ENCODE results near the gene ANKMY1. TPM values are rescaled to one million over a fixed set of nuclear protein-coding genes. Genes with fewer than 3 reads are reported as not detected.

The ANKMY1 gene
- total and polyA plus RNA-seq, 8 donors, result 6.9 to 20.1 (median 10.7) TPM

DNA sequence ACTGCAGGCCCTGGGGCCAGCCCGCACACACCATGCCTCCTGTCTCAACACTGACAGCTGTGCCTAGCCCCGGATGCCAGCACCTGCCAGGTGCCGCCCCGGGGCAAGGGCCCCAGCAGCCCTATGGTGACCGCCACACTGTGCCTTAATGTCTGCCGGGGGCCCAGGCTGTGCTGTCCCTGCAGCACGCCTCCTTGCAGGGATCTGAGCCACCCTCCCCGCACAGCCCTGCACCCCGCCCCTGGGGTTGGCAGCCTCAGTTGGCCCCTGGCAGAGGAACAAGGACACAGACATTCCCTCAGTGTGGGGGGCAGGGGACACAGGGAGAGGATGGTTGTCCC, 20.3 kb upstream of the ANKMY1 start:
- DNase-seq, result peak in 2 of 6 donors; percentile 36 to 70
- peaks cover 7 to 14% (median 8%) of the 10 kb centered on the region in 3 donors for H3K4me1 ChIP-seq
- peaks cover 0 to 30% (median 16%) of the 10 kb centered on the region in 3 donors for H3K36me3 ChIP-seq
- intact Hi-C loops (cut with DNase I), result no loop called here
- no peaks in the 10 kb centered on the region for H3K9me3 ChIP-seq
- H3K4me3 ChIP-seq, result no peak overlapping the region
- TF ChIP-seq, protein P1, sequence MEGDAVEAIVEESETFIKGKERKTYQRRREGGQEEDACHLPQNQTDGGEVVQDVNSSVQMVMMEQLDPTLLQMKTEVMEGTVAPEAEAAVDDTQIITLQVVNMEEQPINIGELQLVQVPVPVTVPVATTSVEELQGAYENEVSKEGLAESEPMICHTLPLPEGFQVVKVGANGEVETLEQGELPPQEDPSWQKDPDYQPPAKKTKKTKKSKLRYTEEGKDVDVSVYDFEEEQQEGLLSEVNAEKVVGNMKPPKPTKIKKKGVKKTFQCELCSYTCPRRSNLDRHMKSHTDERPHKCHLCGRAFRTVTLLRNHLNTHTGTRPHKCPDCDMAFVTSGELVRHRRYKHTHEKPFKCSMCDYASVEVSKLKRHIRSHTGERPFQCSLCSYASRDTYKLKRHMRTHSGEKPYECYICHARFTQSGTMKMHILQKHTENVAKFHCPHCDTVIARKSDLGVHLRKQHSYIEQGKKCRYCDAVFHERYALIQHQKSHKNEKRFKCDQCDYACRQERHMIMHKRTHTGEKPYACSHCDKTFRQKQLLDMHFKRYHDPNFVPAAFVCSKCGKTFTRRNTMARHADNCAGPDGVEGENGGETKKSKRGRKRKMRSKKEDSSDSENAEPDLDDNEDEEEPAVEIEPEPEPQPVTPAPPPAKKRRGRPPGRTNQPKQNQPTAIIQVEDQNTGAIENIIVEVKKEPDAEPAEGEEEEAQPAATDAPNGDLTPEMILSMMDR (IDR thresholded peaks at IDR 0.05), result no peak
- no peak for ATAC-seq
- H3K27me3 ChIP-seq, result no peaks in the 10 kb centered on the region
- no peak for FAIRE-seq
- WGBS, 2 donors, result 88 to 89% methylated on average over 9 of the region's 9 CpGs
- no peak overlapping the region for H3K27ac ChIP-seq

DNA sequence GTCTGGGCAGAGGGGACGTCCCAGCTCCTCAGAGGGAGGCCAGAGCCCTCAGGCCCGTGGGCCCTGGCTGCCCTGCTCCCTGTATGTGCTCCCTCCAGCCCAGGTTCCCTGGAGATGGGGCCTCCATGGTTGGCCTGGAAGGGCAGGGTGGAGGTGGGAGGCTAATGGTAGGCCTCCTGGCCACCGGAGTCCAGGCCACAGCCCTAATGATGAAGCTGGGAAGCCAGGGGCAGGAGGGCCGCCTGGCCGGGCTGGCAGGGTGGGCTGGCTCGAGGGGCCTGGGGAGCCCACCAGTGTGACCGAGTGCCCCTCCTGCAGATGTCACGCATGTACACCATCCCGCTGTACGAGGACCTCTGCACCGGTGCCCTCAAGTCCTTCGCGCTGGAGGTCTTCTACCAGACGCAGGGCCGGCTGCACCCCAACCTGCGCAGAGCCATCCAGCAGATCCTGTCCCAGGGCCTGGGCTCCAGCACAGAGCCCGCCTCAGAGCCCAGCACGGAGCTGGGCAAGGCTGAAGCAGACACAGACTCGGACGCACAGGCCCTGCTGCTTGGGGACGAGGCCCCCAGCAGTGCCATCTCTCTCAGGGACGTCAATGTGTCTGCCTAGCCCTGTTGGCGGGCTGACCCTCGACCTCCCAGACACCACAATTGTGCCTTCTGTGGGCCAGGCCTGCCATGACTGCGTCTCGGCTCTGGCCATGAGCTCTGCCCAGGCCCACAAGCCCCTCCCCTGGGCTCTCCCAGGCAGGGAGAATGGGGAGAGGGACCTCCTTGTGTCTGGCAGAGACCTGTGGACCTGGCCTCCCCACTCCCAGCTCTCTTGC, 19.7 kb upstream of the ANKMY1 start:
- no peak for FAIRE-seq
- H3K4me1 ChIP-seq, result peaks cover 7 to 14% (median 8%) of the 10 kb centered on the region in 3 donors
- no peaks in the 10 kb centered on the region for H3K27me3 ChIP-seq
- H3K9me3 ChIP-seq, result no peaks in the 10 kb centered on the region
- no peak for ATAC-seq
- WGBS, 2 donors, result 88% methylated on average over 26 of the region's 26 CpGs
- no peak overlapping the region for H3K4me3 ChIP-seq
- intact Hi-C loops (cut with DNase I), result no loop called here
- DNase-seq, result peak in 2 of 6 donors; percentile 32 to 78
- TF ChIP-seq, protein P1 (IDR thresholded peaks at IDR 0.05), result no peak
- H3K27ac ChIP-seq, result no peak overlapping the region
- H3K36me3 ChIP-seq, result peaks cover 0 to 30% (median 16%) of the 10 kb centered on the region in 3 donors

DNA sequence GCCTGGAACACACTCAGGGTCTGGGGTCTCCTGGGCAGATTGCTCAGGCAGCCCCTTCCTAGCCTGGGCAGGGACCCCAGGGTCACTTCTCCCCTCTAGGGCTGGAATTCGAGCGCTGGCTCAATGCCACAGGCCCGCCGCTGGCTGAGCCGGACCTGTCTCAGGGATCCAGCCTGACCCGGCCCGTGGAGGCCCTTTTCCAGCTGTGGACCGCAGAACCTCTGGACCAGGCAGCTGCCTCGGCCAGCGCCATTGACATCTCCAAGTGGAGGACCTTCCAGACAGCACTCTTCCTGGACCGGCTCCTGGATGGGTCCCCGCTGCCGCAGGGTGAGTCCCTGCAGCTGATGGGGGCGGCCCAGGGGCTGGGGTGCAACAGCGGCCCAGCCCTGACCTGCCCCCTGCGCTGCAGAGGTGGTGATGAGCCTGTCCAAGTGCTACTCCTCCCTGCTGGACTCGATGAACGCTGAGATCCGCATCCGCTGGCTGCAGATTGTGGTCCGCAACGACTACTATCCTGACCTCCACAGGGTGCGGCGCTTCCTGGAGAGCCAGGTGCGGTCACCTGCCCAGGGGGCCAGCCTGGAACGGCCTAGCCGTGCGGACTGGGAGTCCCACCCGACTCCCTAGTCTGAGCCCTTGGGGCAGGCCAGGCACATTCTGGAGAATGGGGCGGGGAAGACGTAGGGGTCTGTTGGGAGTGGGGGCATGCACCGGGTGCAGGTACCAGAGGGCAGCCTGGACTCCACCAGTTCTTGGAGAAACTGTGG, 18.8 kb upstream of the ANKMY1 start:
- intact Hi-C loops (cut with DNase I), result no loop called here
- ATAC-seq, result no peak
- Histone ChIP-seq H3K36me3 (peaks cover 0 to 30% (median 16%) of the 10 kb centered on the region in 3 donors), H3K27ac (no peak overlapping the region), H3K4me1 (peaks cover 7 to 14% (median 8%) of the 10 kb centered on the region in 3 donors), H3K27me3 (no peaks in the 10 kb centered on the region), H3K4me3 (no peak overlapping the region), H3K9me3 (no peaks in the 10 kb centered on the region)
- peak in 3 of 6 donors; percentile 52 to 80 (median 57) for DNase-seq
- WGBS, 2 donors, result 92 to 93% methylated on average over 32 of the region's 32 CpGs
- TF ChIP-seq, protein P1 (IDR thresholded peaks at IDR 0.05), result no peak
- no peak for FAIRE-seq

DNA sequence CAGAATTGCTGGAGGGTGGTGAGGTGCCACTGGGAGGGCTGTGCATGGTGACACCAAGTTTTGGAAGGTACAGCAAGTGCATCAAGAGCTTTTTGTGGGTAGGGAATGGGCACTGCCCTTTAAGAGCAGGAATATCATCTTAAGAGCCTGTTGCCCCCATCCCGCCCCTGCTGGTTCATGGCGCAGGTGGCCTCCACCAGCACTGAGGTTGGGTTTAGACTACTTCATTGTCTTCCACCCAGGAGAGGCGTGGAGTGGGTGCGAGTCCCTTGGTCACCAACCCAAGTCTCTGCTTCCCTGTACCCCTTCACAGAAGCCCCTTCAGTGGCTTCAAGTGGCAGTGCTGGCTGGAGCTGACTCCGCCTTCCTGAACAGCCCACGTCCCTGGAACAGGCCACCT, 18.2 kb upstream of the ANKMY1 start:
- 78 to 83% methylated on average over 6 of the region's 6 CpGs for WGBS, 2 donors
- H3K36me3 ChIP-seq, result peaks cover 0 to 30% (median 16%) of the 10 kb centered on the region in 3 donors

More for the DNA sequence above, 18.2 kb upstream of the ANKMY1 start:
- DNase-seq (peak in 1 of 6 donors; percentile 11), FAIRE-seq (no peak), ATAC-seq (no peak)
- Histone ChIP-seq H3K27ac (no peak overlapping the region), H3K27me3 (no peaks in the 10 kb centered on the region), H3K4me1 (peaks cover 7 to 14% (median 8%) of the 10 kb centered on the region in 3 donors), H3K4me3 (no peak overlapping the region), H3K9me3 (no peaks in the 10 kb centered on the region)
- TF ChIP-seq, protein P1 (IDR thresholded peaks at IDR 0.05), result no peak
- intact Hi-C loops (cut with DNase I), result no loop called here

All from pancreas (tissue), 10 donors.